Stimulated activated CD4-positive, alpha-beta T cell treated with anti-CD3 and anti-CD28 coated beads, TNF-alpha, amount 100 ng/mL, for 48 hours (primary cell): ENCODE results near the gene AKR1C3.
"Not testable (repeated sequence)": the region's sequence is repeated elsewhere in the genome, so short reads cannot be mapped to it uniquely, and the experiment has no call there.

ENCODE experiments used
- DNase-seq, 3 donors: peaks; one replicate each; pipeline ENCODE4 v3.0.0-alpha.2; 2020; ENCODE audit warnings: low read depth in 3 of 3

Gene AKR1C3

GRCh38 chr10:5094265-5095205 lies at the start of gene AKR1C3:
TSS of gene AKR1C3 (plus strand) at chr10:5094414. CDS start at chr10:5094445, 31 bp downstream.
- DNase-seq, result no peak

- no peak for DNase-seq
These were observed 49.1 kb upstream of the AKR1C3 start for GRCh38 chr10:5045095-5045494.

- DNase-seq, result no peak
These were observed 47.8 kb upstream of the AKR1C3 start for GRCh38 chr10:5046410-5046809.

GRCh38 chr10:5047055-5047454 lies 47.2 kb upstream of the AKR1C3 start:
- not testable (repeated sequence) for DNase-seq

GRCh38 chr10:5047912-5048628 lies 46.1 kb upstream of the AKR1C3 start:
- no peak for DNase-seq

- not testable (repeated sequence) for DNase-seq
These were observed 41.2 kb upstream of the AKR1C3 start for GRCh38 chr10:5052951-5053500.

GRCh38 chr10:5054831-5055230 lies 39.4 kb upstream of the AKR1C3 start:
- DNase-seq, result not testable (repeated sequence)

- not testable (repeated sequence) for DNase-seq
These were observed 34.9 kb upstream of the AKR1C3 start for GRCh38 chr10:5059267-5059666.

GRCh38 chr10:5060791-5061190 lies 33.4 kb upstream of the AKR1C3 start:
- not testable (repeated sequence) for DNase-seq

GRCh38 chr10:5064656-5065055 lies 29.6 kb upstream of the AKR1C3 start:
- no peak for DNase-seq

- no peak for DNase-seq
These were observed 25.8 kb upstream of the AKR1C3 start for GRCh38 chr10:5068274-5068984.

- no peak for DNase-seq
These were observed 23.4 kb upstream of the AKR1C3 start for GRCh38 chr10:5070648-5071410.

- DNase-seq, result no peak
These were observed 22.6 kb upstream of the AKR1C3 start for GRCh38 chr10:5071411-5072198.

- no peak for DNase-seq
These were observed 20.6 kb upstream of the AKR1C3 start for GRCh38 chr10:5073659-5074058.

- DNase-seq, result no peak
These were observed 17.6 kb upstream of the AKR1C3 start for GRCh38 chr10:5076615-5077014.

- DNase-seq, result no peak
These were observed 15.6 kb upstream of the AKR1C3 start for GRCh38 chr10:5078547-5079180.

- no peak for DNase-seq
These were observed 14.8 kb upstream of the AKR1C3 start for GRCh38 chr10:5079306-5079830.

- no peak for DNase-seq
These were observed 14.4 kb upstream of the AKR1C3 start for GRCh38 chr10:5079836-5080235.

- no peak for DNase-seq
These were observed 13.1 kb upstream of the AKR1C3 start for GRCh38 chr10:5081091-5081490.
